ENCODE measurements around the gene LRMDA. TPM values are rescaled to one million over a fixed set of nuclear protein-coding genes. Genes with fewer than 3 reads are reported as not detected.

Gene LRMDA
- total RNA-seq, 3 donors from 2014 or later, result 8.3 to 17.1 (median 11.1) TPM

- no peaks in the 10 kb centered on the region for H3K4me1 ChIP-seq
- no peaks in the 10 kb centered on the region for H3K9me3 ChIP-seq
- no peak overlapping the region for H3K4me3 ChIP-seq
- intact Hi-C loops (cut with DNase I; ENCODE audit: low total_unique reads), result no loop called here
- no peaks in the 10 kb centered on the region for H3K36me3 ChIP-seq
- TF ChIP-seq, protein P1, sequence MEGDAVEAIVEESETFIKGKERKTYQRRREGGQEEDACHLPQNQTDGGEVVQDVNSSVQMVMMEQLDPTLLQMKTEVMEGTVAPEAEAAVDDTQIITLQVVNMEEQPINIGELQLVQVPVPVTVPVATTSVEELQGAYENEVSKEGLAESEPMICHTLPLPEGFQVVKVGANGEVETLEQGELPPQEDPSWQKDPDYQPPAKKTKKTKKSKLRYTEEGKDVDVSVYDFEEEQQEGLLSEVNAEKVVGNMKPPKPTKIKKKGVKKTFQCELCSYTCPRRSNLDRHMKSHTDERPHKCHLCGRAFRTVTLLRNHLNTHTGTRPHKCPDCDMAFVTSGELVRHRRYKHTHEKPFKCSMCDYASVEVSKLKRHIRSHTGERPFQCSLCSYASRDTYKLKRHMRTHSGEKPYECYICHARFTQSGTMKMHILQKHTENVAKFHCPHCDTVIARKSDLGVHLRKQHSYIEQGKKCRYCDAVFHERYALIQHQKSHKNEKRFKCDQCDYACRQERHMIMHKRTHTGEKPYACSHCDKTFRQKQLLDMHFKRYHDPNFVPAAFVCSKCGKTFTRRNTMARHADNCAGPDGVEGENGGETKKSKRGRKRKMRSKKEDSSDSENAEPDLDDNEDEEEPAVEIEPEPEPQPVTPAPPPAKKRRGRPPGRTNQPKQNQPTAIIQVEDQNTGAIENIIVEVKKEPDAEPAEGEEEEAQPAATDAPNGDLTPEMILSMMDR (IDR thresholded peaks at IDR 0.05), result peak in 1 of 3 donors; percentile 33
- no peak for TF ChIP-seq POLR2A (IDR thresholded peaks at IDR 0.05)
- peak in 1 of 3 donors; percentile 92 for TF ChIP-seq POLR2AphosphoS5 (IDR thresholded peaks at IDR 0.05)
- H3K27me3 ChIP-seq, result no peaks in the 10 kb centered on the region
- no peak for DNase-seq (ENCODE audit: low spot score in 2 of 2)
- no peak overlapping the region for H3K27ac ChIP-seq
Measured at GRCh38 chr10:76311752-76312636, 880.6 kb downstream of the LRMDA start.

- H3K4me1 ChIP-seq, result no peaks in the 10 kb centered on the region
- TF ChIP-seq, protein P1 (IDR thresholded peaks at IDR 0.05), result no peak
- TF ChIP-seq POLR2A (IDR thresholded peaks at IDR 0.05) (no peak), POLR2AphosphoS5 (IDR thresholded peaks at IDR 0.05) (no peak)
- no peak overlapping the region for H3K4me3 ChIP-seq
- no peaks in the 10 kb centered on the region for H3K36me3 ChIP-seq
- intact Hi-C loops (cut with DNase I; ENCODE audit: low total_unique reads), result no loop called here
- no peak for DNase-seq (ENCODE audit: low spot score in 2 of 2)
- peaks cover 0 to 7% of the 10 kb centered on the region in 2 donors for H3K9me3 ChIP-seq
- no peaks in the 10 kb centered on the region for H3K27me3 ChIP-seq
- no peak overlapping the region for H3K27ac ChIP-seq
Measured at GRCh38 chr10:76315240-76315639, 883.8 kb downstream of the LRMDA start.

DNA sequence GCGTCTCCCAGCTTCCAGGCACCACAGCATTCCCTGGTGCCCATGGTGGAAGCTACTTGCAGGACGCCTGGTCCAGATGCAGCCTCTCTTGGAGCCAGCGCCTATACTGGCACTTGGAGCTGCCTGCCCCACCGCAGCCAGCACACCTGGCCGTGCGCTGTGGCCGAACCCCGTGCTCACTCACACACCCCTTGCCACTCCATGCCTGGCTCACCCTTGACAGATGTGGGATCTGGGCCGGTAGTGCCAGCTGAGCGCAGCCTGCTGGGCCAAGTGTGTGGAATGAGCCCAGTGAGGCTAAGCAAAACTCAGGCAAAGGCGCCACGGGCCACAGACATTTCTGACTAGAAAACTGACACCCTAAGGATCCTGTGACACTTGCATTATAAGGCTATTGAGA is 884.8 kb downstream of the LRMDA start:
- intact Hi-C loops (cut with DNase I; ENCODE audit: low total_unique reads), result no loop called here
- no peak overlapping the region for H3K27ac ChIP-seq
- H3K36me3 ChIP-seq, result no peaks in the 10 kb centered on the region
- TF ChIP-seq, protein P1 (IDR thresholded peaks at IDR 0.05), result no peak
- no peak for TF ChIP-seq POLR2AphosphoS5 (IDR thresholded peaks at IDR 0.05)
- TF ChIP-seq POLR2A (IDR thresholded peaks at IDR 0.05), result no peak
- no peaks in the 10 kb centered on the region for H3K27me3 ChIP-seq
- H3K4me3 ChIP-seq, result no peak overlapping the region
- no peak for DNase-seq (ENCODE audit: low spot score in 2 of 2)
- no peaks in the 10 kb centered on the region for H3K4me1 ChIP-seq
- H3K9me3 ChIP-seq, result peaks cover 0 to 7% of the 10 kb centered on the region in 2 donors

GRCh38 chr10:76317078-76317477 is 885.7 kb downstream of the LRMDA start:
- H3K36me3 ChIP-seq, result no peaks in the 10 kb centered on the region
- intact Hi-C loops (cut with DNase I; ENCODE audit: low total_unique reads), result no loop called here
- peaks cover 0 to 7% of the 10 kb centered on the region in 2 donors for H3K9me3 ChIP-seq
- no peak overlapping the region for H3K4me3 ChIP-seq
- no peak overlapping the region for H3K27ac ChIP-seq
- TF ChIP-seq, protein P1 (IDR thresholded peaks at IDR 0.05), result no peak
- TF ChIP-seq POLR2A (IDR thresholded peaks at IDR 0.05), result no peak
- TF ChIP-seq POLR2AphosphoS5 (IDR thresholded peaks at IDR 0.05), result no peak
- no peaks in the 10 kb centered on the region for H3K27me3 ChIP-seq
- DNase-seq (ENCODE audit: low spot score in 2 of 2), result no peak
- H3K4me1 ChIP-seq, result no peaks in the 10 kb centered on the region

DNA sequence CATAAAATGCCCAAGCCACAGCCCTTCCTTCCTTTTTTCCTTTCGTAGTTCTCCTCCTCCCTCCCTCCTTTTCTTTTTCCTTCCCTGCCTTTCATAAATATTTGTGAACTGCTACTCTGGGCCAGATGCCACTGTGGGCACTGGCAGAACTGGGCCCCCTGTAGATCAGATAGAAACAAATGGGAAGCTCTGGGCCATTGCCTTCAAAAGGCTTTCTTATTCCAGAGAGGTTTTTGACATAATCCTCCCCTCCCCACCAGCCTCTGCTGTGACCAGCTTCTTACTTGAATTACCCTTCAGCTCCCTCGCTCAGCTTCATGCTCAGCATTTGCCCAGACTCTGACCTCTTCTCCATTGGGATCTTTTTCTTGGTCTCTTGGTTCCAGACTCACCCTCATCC is 886.8 kb downstream of the LRMDA start:
- Histone ChIP-seq H3K36me3 (no peaks in the 10 kb centered on the region), H3K4me3 (no peak overlapping the region), H3K27ac (no peak overlapping the region), H3K27me3 (no peaks in the 10 kb centered on the region), H3K9me3 (peaks cover 0 to 7% of the 10 kb centered on the region in 2 donors), H3K4me1 (no peaks in the 10 kb centered on the region)
- no peak for DNase-seq (ENCODE audit: low spot score in 2 of 2)
- intact Hi-C loops (cut with DNase I; ENCODE audit: low total_unique reads), result no loop called here
- TF ChIP-seq POLR2A (IDR thresholded peaks at IDR 0.05), result no peak
